Stimulated activated CD4-positive, alpha-beta T cell treated with anti-CD3 and anti-CD28 coated beads, Interleukin-12 subunit alpha, Interleukin-12 subunit beta, amount 100 ng/mL, for 4 hours (primary cell): ENCODE results near the gene CASP9.
"Not testable (repeated sequence)": the region's sequence is repeated elsewhere in the genome, so short reads cannot be mapped to it uniquely, and the experiment has no call there.

Experiments used
- DNase-seq: peaks from one replicate; pipeline ENCODE4 v3.0.0-alpha.2; 2020

Gene CASP9

GRCh38 chr1:15525050-15526020 lies 1.3 kb upstream of the CASP9 start:
- peak; percentile 100 for DNase-seq

GRCh38 chr1:15524283-15525049 lies 451 bp upstream of the CASP9 start:
- peak; percentile 99 for DNase-seq

DNA sequence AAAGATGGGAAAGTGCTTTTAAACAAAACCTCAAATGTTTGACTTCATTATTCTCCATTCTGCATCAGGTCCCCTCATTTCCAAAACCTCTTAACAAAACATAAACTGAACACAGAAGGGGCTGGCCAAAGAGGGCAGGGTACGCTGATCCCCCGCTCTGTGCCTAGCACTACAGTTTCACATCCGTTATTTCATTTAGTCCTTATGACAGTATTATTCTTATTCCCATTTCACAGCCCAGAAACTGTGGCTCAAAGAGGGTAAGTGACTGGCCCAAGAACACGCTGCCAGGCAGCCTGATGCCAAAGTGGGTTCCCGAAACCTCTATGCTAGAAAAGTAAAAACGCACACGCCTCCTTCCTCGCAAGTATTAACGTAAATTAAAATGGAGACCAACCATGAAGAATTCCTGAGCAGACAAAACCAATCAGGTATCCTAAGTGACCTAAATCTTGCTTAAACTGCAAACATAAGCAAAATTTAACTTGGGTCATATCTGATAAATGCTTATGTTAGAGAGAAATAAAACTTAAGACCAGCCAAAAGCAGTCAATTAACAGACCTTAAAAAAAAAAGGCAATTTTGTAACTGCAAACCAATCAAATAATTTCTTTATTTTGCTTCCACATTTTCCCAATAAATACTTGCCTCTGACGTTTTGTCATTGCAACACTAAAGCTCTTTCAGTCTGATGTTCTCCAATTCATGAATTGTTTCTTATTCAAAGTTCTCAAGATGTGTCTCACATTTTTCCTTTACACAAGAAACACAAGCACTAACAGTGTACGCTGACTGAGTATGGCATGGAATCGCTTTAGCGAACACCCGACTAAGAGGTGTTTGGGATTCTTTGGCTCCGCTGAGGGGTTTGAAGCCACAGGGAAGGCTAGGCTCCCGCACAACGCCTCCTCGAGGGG lies 653 bp downstream of the CASP9 start:
- no peak for DNase-seq

- no peak for DNase-seq
Measured at GRCh38 chr1:15522551-15522950, 1.5 kb downstream of the CASP9 start.

DNA sequence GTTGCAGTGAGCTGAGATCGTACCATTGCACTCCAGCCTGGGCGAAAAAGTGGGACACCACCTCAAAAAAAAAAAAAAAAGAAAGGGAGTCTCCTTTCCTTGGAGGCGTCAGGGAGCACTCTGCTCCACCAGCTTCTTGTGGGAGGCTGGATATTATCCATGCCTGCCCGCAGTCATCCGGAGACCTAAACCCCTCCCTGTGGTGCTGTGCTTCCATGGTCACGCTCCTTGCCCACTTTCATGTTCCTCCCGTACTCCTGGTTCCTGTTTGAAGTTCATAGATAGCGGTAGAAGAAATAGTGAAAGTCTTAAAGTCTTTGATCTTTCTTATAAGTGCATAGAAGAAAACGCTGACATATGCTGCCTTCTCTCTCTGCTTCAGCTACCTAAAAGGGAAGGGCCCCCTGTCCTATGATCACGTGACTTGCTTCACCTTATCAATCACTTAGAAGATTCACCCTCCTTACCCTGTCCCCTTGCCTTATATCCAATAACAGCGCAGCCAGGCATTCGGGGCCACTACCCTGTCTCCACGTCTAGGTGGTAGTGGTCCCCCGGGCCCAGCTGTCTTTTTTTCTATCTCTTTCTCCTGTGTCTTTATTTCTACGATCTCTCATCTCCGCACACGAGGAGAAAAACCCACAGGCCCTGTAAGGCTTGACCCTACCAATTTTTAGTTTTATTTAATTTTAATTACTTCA lies 2.7 kb downstream of the CASP9 start:
- not testable (repeated sequence) for DNase-seq

GRCh38 chr1:15519625-15520024 lies 4.4 kb downstream of the CASP9 start:
- DNase-seq = no peak

DNA sequence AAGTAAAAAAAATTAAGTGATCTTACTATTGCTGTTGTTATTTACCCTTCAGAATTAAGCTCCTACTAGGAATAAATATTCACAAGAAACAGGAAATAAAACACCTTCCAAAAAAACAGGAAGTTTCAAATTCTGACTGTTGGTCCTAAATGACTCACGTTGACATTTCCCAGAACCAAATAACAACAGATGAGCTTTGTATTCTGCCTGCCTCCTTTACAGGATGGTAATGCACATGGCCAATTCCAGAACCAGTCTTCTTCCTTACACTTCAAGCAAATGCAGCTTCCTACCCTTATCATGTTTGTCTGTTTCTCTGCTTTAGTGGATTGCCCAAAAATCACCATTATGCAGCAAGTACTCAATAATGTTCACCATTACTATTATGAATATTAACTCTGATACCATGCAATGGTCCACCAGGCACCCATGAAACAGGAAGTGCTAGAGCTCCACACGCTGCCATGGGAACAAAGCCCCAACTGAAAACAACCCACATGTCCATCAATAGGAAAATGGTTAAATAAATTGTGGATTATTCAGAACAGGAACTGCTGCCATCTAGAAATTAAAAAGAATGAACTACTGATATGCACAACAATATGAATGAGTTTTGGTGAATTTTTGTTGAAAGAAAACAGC lies 8.9 kb downstream of the CASP9 start:
- DNase-seq = no peak

- not testable (repeated sequence) for DNase-seq
Measured at GRCh38 chr1:15514557-15514956, 9.5 kb downstream of the CASP9 start.

DNA sequence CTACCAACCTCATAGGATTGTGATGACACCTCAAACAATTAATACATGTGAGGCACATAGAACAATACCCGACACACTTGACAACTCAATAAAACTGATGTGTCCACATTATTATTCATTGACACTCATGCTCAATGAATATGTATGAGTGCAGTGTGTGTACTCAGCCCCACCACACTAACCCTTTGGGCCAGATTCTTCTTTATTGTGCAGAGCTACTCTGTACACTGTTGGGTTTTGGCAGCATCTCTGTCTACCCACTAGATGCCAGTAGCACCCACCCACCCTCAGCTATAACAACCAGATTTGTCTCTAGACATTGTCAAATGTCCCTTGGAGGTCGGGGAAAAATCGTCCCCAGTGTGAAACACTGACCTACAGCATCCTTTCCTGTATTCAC lies 10.1 kb downstream of the CASP9 start:
- no peak for DNase-seq

GRCh38 chr1:15513192-15513591 lies 10.8 kb downstream of the CASP9 start:
- no peak for DNase-seq

- DNase-seq = no peak
Measured at GRCh38 chr1:15510611-15511405, 13.2 kb downstream of the CASP9 start.

GRCh38 chr1:15509586-15509985 lies 14.4 kb downstream of the CASP9 start:
- no peak for DNase-seq

DNA sequence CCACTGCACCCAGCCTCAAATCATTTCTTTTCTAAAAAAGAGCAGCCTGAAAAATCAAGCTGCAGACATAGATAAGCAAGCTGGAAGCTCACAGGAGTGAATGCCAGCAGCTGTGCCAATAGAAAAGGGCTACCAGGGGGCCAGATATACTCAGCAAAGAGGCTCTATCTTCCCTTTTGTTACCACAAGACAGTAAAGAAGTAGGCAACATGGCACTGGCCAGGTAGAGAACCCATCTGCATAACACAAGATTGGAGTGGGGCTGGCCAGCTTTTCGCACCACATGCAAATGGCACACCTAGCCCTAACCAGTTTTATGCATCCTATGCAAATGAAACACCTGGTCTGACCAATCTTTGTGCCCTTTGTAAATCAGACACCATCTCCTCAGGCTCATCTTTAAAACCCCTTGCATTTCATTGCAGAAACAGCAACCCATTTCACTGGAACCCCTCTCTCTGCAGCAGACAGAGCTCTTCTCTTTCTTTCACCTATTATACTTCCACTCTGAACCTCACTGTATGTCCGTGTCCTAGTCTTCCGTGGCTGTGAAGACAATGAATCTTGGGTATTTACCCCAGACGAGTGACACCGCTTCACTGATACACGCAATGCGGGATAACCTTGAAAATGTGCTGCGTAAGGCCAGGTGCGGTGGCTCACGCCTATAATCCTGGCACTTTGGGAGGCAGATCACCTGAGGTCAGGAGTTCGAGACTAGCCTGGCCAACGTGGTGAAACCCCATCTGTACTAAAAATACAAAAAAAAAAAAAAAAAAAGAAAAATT lies 15.1 kb downstream of the CASP9 start:
- DNase-seq = no peak

GRCh38 chr1:15507278-15507677 lies 16.7 kb downstream of the CASP9 start:
- DNase-seq = no peak

GRCh38 chr1:15506831-15507230 lies 17.2 kb downstream of the CASP9 start:
- no peak for DNase-seq

- DNase-seq = no peak
Measured at GRCh38 chr1:15504436-15504835, 19.6 kb downstream of the CASP9 start.

DNA sequence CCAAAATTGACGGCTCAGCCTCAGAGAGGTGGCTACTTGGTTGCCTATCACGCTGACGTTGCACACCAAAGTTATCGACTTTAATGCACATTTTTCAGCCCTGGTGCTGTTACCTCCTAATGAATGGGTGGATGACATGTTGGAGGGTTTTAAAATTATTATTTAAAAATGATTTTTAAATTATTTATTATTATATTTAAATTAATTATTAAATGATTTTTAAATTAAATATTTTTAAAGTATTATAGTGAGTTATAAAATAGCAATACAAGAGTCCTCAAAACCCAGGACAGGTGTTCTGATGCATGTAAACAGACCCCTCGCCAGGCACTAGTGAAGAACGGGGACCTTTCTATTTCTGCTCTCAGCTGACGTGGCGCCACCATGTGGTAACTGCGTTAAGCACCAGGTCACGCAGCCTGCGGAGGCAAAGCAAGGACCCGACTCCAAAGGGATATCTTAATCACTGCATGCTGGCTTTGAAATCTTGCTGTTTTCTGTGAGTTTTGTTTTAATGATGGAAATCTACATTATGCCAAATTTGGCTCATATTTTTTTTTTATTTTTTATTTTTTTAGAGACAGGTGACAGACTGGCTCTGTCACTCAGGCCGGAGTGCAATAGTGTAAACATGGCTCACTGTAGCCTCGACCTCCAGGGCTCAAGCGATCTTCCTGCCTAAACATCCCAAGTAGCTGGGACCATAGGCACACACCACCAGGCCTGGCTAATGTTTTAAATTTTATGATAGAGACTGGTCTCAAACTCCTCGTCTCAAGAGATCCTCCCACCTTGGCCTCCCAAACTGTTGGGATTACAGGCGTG lies 22.6 kb downstream of the CASP9 start:
- DNase-seq = peak; percentile 45

GRCh38 chr1:15500184-15501178 lies 23.5 kb downstream of the CASP9 start:
- DNase-seq = no peak
